Right lobe of liver (tissue), 4 donors: ENCODE data around the gene ALLC.

Experiments used
- CTCF ChIP-seq, 4 donors: fragments of 200-600 bp in 3 of 4; fragments of 450-650 bp in 1 of 4; IDR thresholded peaks; one replicate each; pipeline versions ENCODE4 v1.5.1 to v1.8.0; 2016 to 2022; ENCODE audit warnings: antibody characterized with exemption in 4 of 4, mild to moderate bottlenecking in 2 of 4
- POLR2A ChIP-seq: fragments of 450-650 bp; IDR thresholded peaks from one replicate; pipeline ENCODE4 v1.6.1; 2017; ENCODE audit warnings: antibody characterized with exemption, mild to moderate bottlenecking
- donor health status: DM: no; HTN: no; CAD: no.
- donor health status: DM: no; HTN: no; CAD: no.
- donor health status: DM: no; HTN: yes; CAD: no.

DNA sequence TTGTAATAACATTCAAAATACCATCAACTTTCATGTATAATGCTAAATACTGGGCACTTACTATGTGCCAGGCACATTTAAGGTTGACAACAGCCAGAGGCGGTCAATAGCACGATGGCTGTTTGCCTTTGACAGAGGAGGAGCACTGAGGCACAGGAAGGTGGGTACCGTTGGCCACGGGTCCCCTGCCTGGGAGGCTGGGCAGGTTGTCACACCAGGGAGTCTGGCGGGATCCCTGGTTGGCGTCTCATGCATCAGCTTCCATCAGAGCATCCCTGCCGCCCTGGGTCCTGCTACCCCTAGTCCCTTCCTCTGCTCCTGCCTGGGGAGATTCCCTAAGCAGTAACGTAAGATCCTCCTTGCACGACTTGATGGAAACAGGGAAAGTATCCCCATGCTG lies 19.4 kb downstream of the ALLC start:
- no peak for TF ChIP-seq POLR2A
- TF ChIP-seq CTCF (IDR thresholded peaks at IDR 0.05) = no peak
